A549 (cell line): ENCODE measurements around the gene OPA1.

Experiments used
- BHLHE40 ChIP-seq: IDR thresholded peaks from 2 replicates; pipeline ENCODE4 v1.6.1; 2012; ENCODE audit warnings: low read depth, low read length, inconsistent platforms
- CTCF ChIP-seq: fragments of >200 bp; sonication (Bioruptor Twin); formaldehyde crosslinking; IDR thresholded peaks from 3 replicates; pipeline ENCODE4 v1.5.1; 2016
- MAX ChIP-seq: IDR thresholded peaks from 2 replicates; pipeline ENCODE4 v1.6.1; 2012
- PHF8 ChIP-seq: fragments of 200-600 bp; sonication (generic); IDR thresholded peaks from 2 replicates; pipeline ENCODE4 v1.6.1; 2016; ENCODE audit warnings: low read depth, mild to moderate bottlenecking, antibody characterized with exemption, moderate library complexity, borderline replicate concordance
- POLR2A ChIP-seq: IDR thresholded peaks from 2 replicates; pipeline ENCODE4 v1.6.1; 2012; ENCODE audit warnings: mild to moderate bottlenecking, low read length
- REST ChIP-seq: fragments of 200-600 bp; sonication (generic); IDR thresholded peaks from 2 replicates; pipeline ENCODE4 v1.6.1; 2016; ENCODE audit warnings: antibody characterized with exemption, mild to moderate bottlenecking, moderate library complexity
- USF2 ChIP-seq: fragments of 450-650 bp; IDR thresholded peaks from 2 replicates; pipeline ENCODE4 v1.6.1; 2014; ENCODE audit warnings: antibody characterized with exemption

- TF ChIP-seq USF2 (no peak), CTCF (no peak), MAX (no peak), BHLHE40 (no peak), POLR2A (no peak), PHF8 (no peak), REST (no peak)
Measured at GRCh38 chr3:193641440-193641775, 48.4 kb downstream of the OPA1 start.
